ENCODE data around the gene PRICKLE3. TPM values are rescaled to one million over a fixed set of nuclear protein-coding genes. Genes with fewer than 3 reads are reported as not detected.
"Not testable (repeated sequence)": the region's sequence is repeated elsewhere in the genome, so short reads cannot be mapped to it uniquely, and the experiment has no call there.

PRICKLE3 gene
- total RNA-seq, 2 donors from 2014 or later, result 7.5 to 13.2 TPM

- peaks cover 12% of the 10 kb centered on the region for H3K4me1 ChIP-seq
- no peaks in the 10 kb centered on the region for H3K36me3 ChIP-seq (replicated peaks in 1 of 2; ENCODE audit: insufficient read depth in 1 of 2, low read depth in 2 of 2)
- intact Hi-C loops (cut with DNase I), result no loop called here
- 54 to 61% methylated on average over 16 of the region's 27 CpGs for WGBS, 2 donors
- H3K9me3 ChIP-seq, result no peaks in the 10 kb centered on the region
- ATAC-seq, result no peak
- H3K4me3 ChIP-seq, result no peak overlapping the region
- peak in 2 of 4 donors; percentile 34 to 38 for DNase-seq
- TF ChIP-seq CTCF (IDR thresholded peaks at IDR 0.05) (no peak), POLR2A (IDR thresholded peaks at IDR 0.05) (no peak)
- H3K27ac ChIP-seq, result peak overlapping the region in 1 of 4 donors; percentile 21
- H3K27me3 ChIP-seq, result no peaks in the 10 kb centered on the region
Observed at GRCh38 chrX:49176421-49177326, 9.5 kb downstream of the PRICKLE3 start.

GRCh38 chrX:49175435-49176274 is 10.5 kb downstream of the PRICKLE3 start:
- Histone ChIP-seq H3K27me3 (no peaks in the 10 kb centered on the region), H3K4me3 (no peak overlapping the region), H3K36me3 (replicated peaks in 1 of 2; ENCODE audit: insufficient read depth in 1 of 2, low read depth in 2 of 2) (no peaks in the 10 kb centered on the region), H3K9me3 (no peaks in the 10 kb centered on the region), H3K4me1 (peaks cover 12% of the 10 kb centered on the region), H3K27ac (no peak overlapping the region)
- DNase-seq (no peak), ATAC-seq (no peak)
- intact Hi-C loops (cut with DNase I), result no loop called here
- no peak for TF ChIP-seq POLR2A (IDR thresholded peaks at IDR 0.05)
- no peak for TF ChIP-seq CTCF (IDR thresholded peaks at IDR 0.05)
- WGBS, 2 donors, result 84 to 91% methylated on average over 10 to 18 of the region's 43 CpGs

GRCh38 chrX:49174723-49175122 is 11.4 kb downstream of the PRICKLE3 start:
- H3K4me3 ChIP-seq, result no peak overlapping the region
- intact Hi-C loops (cut with DNase I), result no loop called here
- H3K9me3 ChIP-seq, result no peaks in the 10 kb centered on the region
- 65 to 78% methylated on average over 3 of the region's 3 CpGs for WGBS, 2 donors
- no peaks in the 10 kb centered on the region for H3K27me3 ChIP-seq
- peaks cover 12% of the 10 kb centered on the region for H3K4me1 ChIP-seq
- no peaks in the 10 kb centered on the region for H3K36me3 ChIP-seq (replicated peaks in 1 of 2; ENCODE audit: insufficient read depth in 1 of 2, low read depth in 2 of 2)
- ATAC-seq, result no peak
- no peak for DNase-seq
- no peak overlapping the region for H3K27ac ChIP-seq
- TF ChIP-seq CTCF (IDR thresholded peaks at IDR 0.05) (no peak), POLR2A (IDR thresholded peaks at IDR 0.05) (no peak)

- H3K4me3 ChIP-seq; H3K27me3 ChIP-seq; H3K9me3 ChIP-seq; intact Hi-C loops (cut with DNase I); DNase-seq; ATAC-seq; H3K36me3 ChIP-seq (replicated peaks in 1 of 2; ENCODE audit: insufficient read depth in 1 of 2, low read depth in 2 of 2): not testable (repeated sequence)
- 87% methylated on average over 6 to 8 of the region's 8 CpGs for WGBS, 2 donors
- peak overlapping the region in 3 of 4 donors; percentile 75 to 94 (median 89) for H3K27ac ChIP-seq
- H3K4me1 ChIP-seq, result peaks cover 12% of the 10 kb centered on the region
Observed at GRCh38 chrX:49173544-49173943, 12.6 kb downstream of the PRICKLE3 start.

- ATAC-seq (peak; percentile 85), DNase-seq (peak; percentile 77 to 86 (median 84))
- H3K9me3 ChIP-seq, result no peaks in the 10 kb centered on the region
- H3K36me3 ChIP-seq (replicated peaks in 1 of 2; ENCODE audit: insufficient read depth in 1 of 2, low read depth in 2 of 2), result no peaks in the 10 kb centered on the region
- no peak for TF ChIP-seq POLR2A (IDR thresholded peaks at IDR 0.05)
- TF ChIP-seq CTCF (IDR thresholded peaks at IDR 0.05), result no peak
- 0% methylated on average over 22 of the region's 37 CpGs; no CpG with 5 or more reads in 1 of the 2 donors for whole genome bisulfite sequencing, 2 donors
- H3K27ac ChIP-seq, result peak overlapping the region; percentile 75 to 94 (median 85)
- H3K4me1 ChIP-seq, result peaks cover 19% of the 10 kb centered on the region
- no peaks in the 10 kb centered on the region for H3K27me3 ChIP-seq
- peak overlapping the region; percentile 7 to 36 for H3K4me3 ChIP-seq
- intact Hi-C loops (cut with DNase I), result no loop called here
Observed at GRCh38 chrX:49172280-49172780, 13.8 kb downstream of the PRICKLE3 start.
